AG09319 (cell line): ENCODE results near the gene VEZF1.

Experiments used
- DNase-seq: peaks from one replicate; pipeline ENCODE4 v3.0.0-alpha.2; 2010; ENCODE audit warnings: low read depth; ENCODE audit errors: extremely low read depth
- CTCF ChIP-seq: IDR thresholded peaks from 2 replicates; pipeline ENCODE4 v1.5.1; 2011; ENCODE audit warnings: low read depth, mild to moderate bottlenecking, inconsistent platforms, low read length, moderate library complexity

The VEZF1 gene

GRCh38 chr17:57954397-57955182, 33.5 kb downstream of the VEZF1 start:
- no peak for DNase-seq
- no peak for TF ChIP-seq CTCF

GRCh38 chr17:57953705-57954396, 34.2 kb downstream of the VEZF1 start:
- DNase-seq = no peak
- no peak for TF ChIP-seq CTCF

DNA sequence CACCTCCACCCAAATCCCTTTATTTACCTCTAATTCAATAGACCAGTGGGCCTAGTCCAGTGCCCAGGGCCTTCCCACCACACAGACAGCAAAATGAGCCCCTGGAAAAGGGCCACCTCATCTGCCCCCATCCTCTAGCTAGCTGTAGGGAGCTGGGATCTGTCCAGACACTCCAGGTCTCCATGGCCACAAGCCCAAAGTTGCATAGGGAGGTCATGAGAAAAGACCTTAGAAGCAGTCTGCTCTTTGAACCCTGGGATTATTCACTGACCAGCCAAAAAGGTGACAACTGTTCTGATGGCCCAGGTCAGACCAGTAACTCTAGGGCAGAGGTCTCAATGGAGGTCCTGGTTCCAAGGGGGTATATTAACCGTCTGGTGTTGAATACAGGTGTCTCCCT, 34.8 kb downstream of the VEZF1 start:
- DNase-seq = no peak
- no peak for TF ChIP-seq CTCF

DNA sequence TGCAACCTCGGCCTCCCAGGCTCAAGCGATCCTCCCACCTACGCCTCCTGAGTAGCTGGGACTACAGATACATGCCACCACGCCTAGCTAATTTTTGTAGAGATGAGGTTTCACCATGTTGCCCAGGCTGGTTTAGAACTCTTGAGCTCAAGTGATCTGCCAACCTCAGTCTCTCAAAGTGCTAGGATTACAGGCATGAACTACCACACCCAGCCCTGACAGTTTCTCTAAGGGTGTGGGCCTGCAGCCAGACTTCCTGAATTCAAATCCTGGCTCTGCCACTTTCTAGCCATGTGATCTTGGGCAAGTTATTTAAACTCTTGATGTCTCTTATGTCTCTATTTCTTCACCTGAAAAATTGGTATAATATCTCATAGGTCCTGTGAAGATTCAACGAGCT, 38.4 kb downstream of the VEZF1 start:
- TF ChIP-seq CTCF = no peak
- no peak for DNase-seq

- no peak; the same call in 1 of the 2 replicates for TF ChIP-seq CTCF
- no peak for DNase-seq
These were observed 39.3 kb downstream of the VEZF1 start for GRCh38 chr17:57948555-57949420.

DNA sequence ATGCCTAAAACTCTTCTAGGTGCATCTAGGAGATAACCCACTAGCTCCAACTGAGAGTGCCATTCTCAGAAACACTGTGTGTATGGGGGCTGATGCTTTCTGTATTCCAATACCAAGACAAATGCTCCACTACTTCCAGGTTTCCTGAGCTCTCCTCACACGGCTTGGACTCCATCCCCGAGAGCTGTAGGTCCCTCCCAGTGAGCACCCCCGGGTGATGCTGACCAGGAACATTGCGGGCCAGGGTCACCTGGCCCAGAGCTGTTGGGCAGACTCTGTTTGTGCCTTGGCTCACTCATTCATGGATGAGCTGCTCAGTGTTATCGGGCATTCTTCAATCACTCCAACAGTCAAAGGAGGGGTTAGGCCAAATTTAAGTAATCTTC, 39.9 kb downstream of the VEZF1 start:
- DNase-seq = no peak
- no peak for TF ChIP-seq CTCF

DNA sequence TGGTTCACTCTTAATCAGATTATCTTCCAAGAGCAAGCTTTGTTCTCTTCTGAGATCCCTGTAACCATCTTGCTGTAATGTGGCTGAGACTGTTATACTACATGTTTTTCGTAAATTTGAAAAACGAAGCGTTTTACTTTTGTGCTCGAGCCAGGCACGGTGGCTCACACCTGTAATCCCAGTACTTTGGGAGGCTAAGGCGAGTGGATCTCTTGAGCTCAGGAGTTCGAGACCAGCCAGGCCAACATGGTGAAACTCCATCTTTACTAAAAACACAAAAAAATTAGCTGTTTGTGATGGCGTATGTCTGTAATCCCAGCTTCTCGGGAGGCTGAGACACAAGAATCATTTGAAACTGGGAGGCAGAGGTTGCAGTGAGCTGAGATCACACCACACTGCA, 40.7 kb downstream of the VEZF1 start:
- no peak for DNase-seq
- no peak for TF ChIP-seq CTCF
